ENCODE data around the gene NT5C3B.
A peak's percentile ranks its signal among the peaks of the same experiment; 100 is the strongest.

Gene NT5C3B

DNA sequence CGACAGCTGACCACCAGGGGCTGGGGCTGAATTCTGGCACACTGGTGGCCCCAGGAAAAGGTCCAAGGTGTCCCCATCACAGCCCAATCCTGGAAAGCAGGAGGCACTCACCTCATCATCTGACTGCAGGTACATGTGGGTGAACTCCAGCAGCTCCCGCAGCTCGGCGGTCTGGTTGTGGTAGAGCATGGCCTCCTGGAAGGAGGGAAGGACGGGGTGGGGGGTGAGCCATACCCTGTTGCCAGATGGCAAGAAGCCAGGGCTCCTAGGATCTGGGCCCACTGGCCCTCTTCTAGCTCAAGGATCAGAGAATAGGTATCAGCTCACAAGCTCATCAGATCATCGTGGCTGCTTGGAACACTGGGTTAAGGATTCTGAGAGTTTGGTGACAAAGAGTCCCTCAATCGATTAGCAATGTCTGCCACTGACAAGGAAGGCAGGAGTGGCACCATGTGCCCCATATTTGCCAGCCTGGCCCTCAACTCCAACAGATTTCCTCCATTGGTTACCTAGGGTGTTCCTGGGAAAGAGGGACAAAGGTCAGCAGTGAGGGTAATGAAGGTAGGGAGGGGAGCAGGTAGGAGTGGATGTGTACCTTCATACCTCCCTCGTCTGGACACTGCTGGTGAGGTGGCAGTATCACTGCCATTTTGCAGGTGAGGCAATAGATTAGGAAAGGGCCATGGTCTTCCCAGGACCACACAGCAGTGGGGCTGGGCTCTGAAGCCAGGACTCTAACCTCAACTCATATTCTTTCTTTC, 29.2 kb downstream of the NT5C3B start:
- no peak for DNase-seq

- no peak for DNase-seq
These were observed 32.7 kb downstream of the NT5C3B start for GRCh38 chr17:41803049-41804020.

DNA sequence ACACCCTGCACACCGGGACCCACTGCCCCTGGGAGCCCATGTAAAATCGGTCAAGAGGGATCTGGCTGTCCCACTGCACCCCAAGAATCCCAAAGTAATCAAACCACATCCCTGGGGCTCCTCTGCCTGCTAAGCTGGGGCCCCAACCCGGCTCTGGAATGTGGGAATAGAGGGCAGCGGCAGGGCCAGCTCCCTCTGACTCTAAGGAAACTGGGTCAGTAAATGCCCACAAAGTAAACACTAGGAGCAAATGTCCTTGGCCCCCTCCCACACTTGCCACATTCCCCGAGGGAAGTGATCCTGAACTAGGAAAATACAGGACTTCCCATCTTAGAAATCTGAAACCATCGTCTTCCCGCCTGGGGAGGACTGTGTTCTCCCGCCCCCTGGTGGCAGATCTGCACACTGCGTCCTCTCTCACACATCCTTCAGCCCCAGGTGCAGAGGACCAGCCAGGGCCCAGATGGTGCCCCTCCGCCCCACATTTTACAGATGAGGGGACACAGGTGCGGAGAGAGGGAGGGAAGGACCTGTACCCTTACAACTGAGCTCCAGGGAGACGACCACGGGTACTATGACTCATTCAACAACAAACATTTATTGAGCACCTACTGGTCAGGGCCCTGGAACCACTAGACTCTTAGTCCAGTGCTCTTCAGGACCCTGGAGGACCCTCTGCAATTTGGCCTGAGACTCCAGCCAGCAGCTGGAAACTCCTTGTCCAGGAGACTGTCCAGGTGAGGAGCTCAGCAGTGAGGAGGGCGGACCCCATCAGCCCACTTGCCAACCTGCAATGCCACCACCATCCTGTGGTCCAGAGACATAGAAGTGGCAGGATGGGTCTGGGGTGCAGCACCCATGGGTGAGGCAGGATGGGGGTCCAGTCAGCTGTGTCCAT, 34.4 kb downstream of the NT5C3B start:
- DNase-seq = peak; percentile 74

- peak; percentile 57 for DNase-seq
These were observed 35.2 kb downstream of the NT5C3B start for GRCh38 chr17:41800601-41801373.

- DNase-seq = no peak
These were observed 36.7 kb downstream of the NT5C3B start for GRCh38 chr17:41799366-41799765.

DNA sequence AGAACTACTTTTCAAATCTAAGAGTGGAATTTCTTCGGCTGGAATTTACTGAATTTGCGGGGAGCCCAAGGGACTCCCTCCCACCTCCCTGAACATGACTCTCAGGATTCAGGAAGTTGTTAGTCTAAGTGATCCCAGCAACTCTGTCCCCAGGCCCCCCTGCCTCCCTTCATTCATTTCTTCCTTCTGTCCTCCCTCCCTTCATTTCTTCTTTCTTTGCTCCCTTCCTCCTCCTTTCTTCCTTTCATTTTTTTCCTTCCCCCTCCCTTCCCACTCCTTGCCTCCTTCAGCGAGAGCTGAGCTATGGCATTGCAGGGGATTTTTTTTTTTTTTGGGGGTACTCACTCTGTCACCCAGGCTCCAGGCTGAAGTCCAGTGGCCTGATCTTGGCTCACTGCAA, 38.7 kb downstream of the NT5C3B start:
- DNase-seq = no peak

DNA sequence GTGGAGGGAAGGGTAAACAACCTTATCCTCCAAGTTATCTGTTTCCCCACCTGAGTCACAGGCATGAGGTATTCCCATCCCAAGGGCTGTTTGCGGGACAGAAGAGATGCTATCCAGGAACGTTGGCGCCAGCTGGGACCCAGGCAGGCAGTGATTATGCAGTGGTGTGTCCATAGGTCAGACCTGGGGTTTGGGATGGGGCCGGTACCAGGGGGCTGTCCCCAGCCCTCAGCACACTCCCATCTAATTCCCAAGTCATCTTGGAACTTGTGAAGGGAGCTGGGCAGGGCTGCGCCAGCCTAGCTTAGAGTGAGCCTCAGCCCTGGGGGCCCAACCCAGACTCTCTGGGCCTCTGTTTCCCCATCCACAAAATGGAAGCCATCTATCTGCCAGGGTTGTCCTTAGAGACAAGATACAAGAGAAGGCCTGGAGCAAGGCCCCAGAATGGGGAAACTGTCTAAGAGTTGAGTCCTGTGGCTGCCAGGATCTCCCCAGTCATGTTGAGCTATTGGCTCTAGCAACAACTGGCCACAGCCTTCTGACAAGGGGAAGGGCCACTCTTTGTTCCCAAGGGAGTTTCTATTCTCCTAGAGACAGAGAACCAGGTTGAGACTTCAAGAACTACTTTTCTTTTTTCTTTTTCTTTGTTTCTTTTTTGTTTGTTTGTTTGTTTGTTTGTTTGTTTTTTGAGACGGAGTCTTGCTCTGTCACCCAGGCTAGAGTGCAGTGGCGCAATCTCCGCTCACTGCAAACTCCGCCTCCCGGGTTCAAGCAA, 39.7 kb downstream of the NT5C3B start:
- no peak for DNase-seq

GRCh38 chr17:41794540-41794975, 41.5 kb downstream of the NT5C3B start:
- no peak for DNase-seq

DNA sequence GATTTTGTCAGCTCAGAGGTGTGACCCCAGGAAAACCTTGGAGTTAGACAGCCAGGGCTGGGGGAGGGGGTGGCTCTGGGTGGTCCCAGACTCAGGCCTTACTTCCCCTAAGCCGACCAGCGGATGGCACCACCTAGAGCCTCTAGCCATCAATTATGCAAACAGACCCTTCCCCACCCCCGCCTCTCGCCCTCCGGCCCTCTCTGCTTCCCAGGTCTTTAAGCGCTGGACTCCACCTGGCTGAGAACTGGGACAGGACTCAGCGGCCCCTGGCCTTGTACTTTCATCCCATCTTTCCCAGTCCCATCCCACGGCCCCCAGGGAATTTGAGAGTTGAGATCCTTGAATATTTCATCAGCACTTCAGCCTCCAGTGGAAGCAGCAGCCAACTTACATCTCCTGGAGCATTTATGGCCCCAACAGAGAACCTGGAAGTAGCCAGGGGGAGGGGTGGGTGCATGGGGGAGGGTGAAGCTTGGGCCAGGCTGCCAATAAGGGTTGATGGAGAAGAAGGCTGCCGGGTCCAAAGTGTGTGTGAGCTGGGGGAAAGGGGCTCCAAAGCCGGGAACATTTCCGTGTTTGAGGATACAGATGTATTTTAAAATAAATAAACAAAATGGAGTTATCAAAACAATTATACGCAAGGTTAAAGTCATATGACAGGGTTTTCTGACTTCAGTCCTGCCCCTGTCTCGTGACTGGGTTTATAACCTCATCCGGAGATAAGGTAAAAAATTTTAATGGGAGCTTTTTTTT, 42.1 kb downstream of the NT5C3B start:
- no peak for DNase-seq

GRCh38 chr17:41792845-41793783, 42.9 kb downstream of the NT5C3B start:
- DNase-seq = peak; percentile 57

- DNase-seq = no peak
These were observed 49.0 kb downstream of the NT5C3B start for GRCh38 chr17:41787021-41787418.

DNA sequence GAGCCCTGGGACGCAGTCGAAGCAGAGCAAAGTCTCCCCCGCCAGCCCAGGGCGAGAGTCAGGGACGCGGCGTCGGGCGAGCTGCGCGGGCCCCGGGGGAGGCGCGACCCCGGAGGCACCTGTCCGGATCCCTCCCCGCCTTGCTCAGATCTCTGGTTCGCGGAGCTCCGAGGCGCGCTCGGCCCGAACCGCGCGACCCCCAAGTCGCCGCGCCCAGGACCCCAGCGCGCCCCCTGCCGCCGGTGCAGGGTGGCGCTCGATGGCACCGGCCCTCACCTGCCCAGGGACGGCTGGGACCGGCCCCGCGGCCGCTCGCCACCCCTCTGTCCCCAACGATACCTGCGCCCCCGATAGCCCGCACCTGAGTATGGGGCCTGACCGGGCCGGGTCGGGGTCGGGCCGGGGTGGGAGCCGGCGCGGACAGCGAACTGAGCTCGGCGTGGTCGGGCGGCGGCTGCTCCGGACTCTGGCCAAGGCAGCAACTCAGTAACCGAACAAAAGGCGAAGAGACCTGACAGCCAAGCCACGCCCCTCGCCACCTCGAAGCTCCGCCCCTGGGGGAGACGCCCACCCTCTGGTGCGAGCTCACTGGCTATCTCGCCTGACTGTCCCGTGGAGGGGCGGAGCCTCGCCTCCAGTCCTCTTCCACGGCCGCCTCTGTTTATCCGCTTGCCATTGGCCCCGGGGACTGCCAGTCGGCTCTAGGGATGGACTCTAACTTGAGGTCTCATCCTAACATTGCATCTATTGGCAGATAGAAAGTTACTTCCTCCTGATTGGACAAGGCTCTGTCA, 49.6 kb downstream of the NT5C3B start, which contains the start of gene JUP:
Gene JUP, minus strand, starts transcription at position 485 of the 794 bp plus-strand sequence. CDS start 14,857 bp downstream, outside the sequence.
- peak; percentile 98 for DNase-seq

GRCh38 chr17:41785859-41786226, 50.2 kb downstream of the NT5C3B start:
- DNase-seq = no peak

DNA sequence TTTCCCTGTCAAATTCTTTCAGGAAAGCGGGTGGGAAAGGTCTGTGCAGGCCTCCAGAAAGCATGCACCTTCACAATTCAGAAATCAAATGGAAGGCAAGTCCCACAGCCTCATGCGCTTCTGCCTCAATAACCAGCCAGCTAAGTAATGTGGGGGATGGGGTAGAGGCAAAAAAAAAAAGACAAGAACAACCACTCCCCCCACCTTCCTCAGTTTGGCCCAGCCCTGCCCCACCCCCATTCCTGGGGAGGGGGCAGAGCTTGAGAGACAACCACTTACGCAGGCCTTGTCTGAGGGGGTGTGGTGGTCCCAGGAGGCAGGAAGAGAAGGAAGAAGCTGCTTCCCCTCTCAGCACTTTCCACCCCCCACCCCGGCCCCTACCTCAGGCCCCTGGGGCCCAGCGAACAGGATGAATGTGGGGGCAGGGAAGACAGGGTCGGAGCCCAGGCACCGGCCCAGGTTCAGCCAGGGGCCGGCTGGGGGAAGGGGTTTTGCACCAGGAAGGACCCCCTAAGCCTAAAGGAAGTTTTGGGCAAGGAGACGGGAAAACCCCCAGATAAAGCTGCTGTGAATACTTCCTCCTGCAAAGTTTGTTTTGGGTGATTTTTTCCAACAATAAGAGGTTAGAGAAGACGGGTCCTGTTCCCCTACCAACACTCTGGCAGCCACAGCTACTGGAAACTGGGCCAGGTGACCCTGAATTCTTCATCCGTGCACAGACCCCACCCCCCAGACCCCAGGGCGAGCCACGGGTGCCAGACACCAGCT, 50.8 kb downstream of the NT5C3B start:
- DNase-seq = no peak

GRCh38 chr17:41784207-41784744, 51.8 kb downstream of the NT5C3B start:
- peak; percentile 55 for DNase-seq

DNA sequence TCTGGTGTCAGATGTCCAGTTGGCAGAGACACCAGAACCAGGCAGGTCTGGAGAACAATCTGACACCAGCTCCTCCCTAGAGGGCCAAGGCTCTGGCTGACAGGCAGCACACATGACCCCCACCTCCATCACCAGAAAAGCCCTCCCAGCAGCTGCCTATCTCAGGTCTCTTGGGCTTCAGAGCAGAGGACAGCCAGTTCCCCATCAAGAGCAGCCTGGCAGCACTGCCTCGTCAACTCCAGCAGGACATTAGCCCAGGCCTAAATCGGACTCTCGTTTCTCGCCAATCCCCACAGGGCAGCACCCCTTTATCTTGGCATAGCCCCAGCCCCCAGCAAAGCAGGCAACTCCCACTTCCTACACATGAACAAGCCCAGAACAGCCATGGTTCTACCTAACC, 53.9 kb downstream of the NT5C3B start:
- no peak for DNase-seq

Data from EL (cell line).